ENCODE results near the gene NUMB. TPM values are rescaled to one million over a fixed set of nuclear protein-coding genes. Genes with fewer than 3 reads are reported as not detected.

The NUMB gene
- total and polyA plus RNA-seq, 2 donors (not counting 3 experiments of a cell fraction or from before 2014, with no cell fraction given): 128 to 164 TPM

DNA sequence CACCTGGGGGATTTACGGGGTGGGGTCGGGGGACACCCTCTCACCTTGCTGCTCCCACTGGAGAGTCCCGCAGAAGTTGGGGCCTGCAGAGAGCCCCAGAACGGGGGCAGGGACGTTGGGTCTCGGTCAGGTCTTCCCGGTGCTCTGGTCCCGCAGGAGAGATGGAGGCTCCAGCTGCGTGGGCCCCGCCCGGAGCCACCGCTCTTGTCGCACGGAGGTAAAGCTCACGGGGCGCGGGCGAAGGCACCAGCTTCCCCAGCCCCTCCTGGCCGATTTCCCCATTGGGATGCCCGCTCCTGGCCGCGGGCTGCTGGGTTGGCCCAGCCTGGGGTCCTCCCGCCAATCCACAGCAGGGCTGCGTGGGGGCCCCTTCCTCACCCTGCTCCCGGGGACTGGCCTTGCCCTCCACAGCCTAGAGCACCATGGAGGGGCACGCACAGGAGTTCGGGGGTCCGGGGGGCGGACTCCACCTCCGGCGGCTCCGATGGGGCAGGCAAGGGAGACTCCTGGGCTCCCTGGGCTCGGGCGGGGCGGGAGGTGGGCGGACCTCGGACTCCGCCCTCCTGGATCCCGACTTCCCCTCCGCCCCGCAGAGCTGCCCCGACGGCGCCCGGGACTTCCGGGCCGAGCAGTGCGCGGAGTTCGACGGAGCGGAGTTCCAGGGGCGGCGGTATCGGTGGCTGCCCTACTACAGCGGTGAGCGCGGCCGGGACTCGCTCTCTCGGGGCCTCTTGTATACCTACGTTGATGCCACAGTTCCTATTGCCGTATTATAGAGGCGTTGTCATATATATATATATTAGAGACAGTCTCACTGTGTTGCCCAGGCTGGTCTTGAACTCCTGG lies 212.6 kb downstream of the NUMB start:
- no peaks in the 10 kb centered on the region for H4K20me1 ChIP-seq (replicated peaks; ENCODE audit: control insufficient read depth, extremely low read depth, insufficient read depth, low read length)
- H3K4me3 ChIP-seq (replicated peaks in 1 of 3; ENCODE audit: insufficient read depth in 1 of 3, low read depth in 1 of 3, low read length in 3 of 3): peak overlapping the region; percentile 45 to 70 (median 53)
- no TSS peak for BruUV-seq (replicated peaks)
- H3K9ac ChIP-seq (replicated peaks; ENCODE audit: extremely low read depth, insufficient read depth, low read length): peak overlapping the region; percentile 69
- H3K4me2 ChIP-seq (ENCODE audit: insufficient read depth, low read length): peak overlapping the region; percentile 75
- TF ChIP-seq POLR2AphosphoS5 (IDR thresholded peaks at IDR 0.05; ENCODE audit: insufficient read depth, low read depth, low read length): peak; percentile 59
- TF ChIP-seq EZH2 (IDR thresholded peaks at IDR 0.05; ENCODE audit: borderline replicate concordance, low read depth, low read length, severe bottlenecking): no peak
- TF ChIP-seq FOS (IDR thresholded peaks at IDR 0.05; ENCODE audit: borderline replicate concordance, insufficient read depth, low read length): no peak
- peak; percentile 43 for TF ChIP-seq POLR2A (IDR thresholded peaks at IDR 0.05; ENCODE audit: low read depth, low read length)
- TF ChIP-seq GATA2 (IDR thresholded peaks at IDR 0.05; ENCODE audit: insufficient read depth, insufficient read length, low read depth, low read length): no peak
- TF ChIP-seq JUN (IDR thresholded peaks at IDR 0.05; ENCODE audit: borderline replicate concordance, insufficient read depth, insufficient read length, low read depth): no peak
- H3K79me2 ChIP-seq (ENCODE audit: control insufficient read depth, insufficient read depth, low read length): no peaks in the 10 kb centered on the region
- dilution Hi-C loops (cut with MboI; ENCODE audit: extremely low pct_ligation_motif_present, low sequenced_read_pairs) (no loop called here), intact Hi-C loops (cut with micrococcal nuclease) (no loop called here)
- peak; percentile 39 for DNase-seq (ENCODE audit: low read depth, low spot score)
- H2AFZ ChIP-seq (ENCODE audit: low read depth, low read length): peak overlapping the region; percentile 98
- POLR2A ChIA-PET: no interaction called here
- no peaks in the 10 kb centered on the region for H3K36me3 ChIP-seq (ENCODE audit: control insufficient read depth in 2 of 2, extremely low read depth in 1 of 2, insufficient read depth in 2 of 2, low read length in 2 of 2)
- no peak overlapping the region for H3K27ac ChIP-seq (ENCODE audit: insufficient read depth, low read depth, low read length)
- H3K9me1 ChIP-seq (replicated peaks; ENCODE audit: control insufficient read depth, extremely low read depth, insufficient read depth, low read length): no peaks in the 10 kb centered on the region
- H3K9me3 ChIP-seq (replicated peaks; ENCODE audit: control insufficient read depth, insufficient read depth, low read length): no peaks in the 10 kb centered on the region
- FAIRE-seq: peak; percentile 61
- no peaks in the 10 kb centered on the region for H3K27me3 ChIP-seq (ENCODE audit: control insufficient read depth in 2 of 2, insufficient read depth in 2 of 2, low read length in 2 of 2)
- peaks cover 11% of the 10 kb centered on the region for H3K4me1 ChIP-seq (ENCODE audit: control insufficient read depth, extremely low read depth, insufficient read depth, low read length)
- CTCF ChIA-PET: interaction anchor here (1.0 to 1.5 kb wide), 4 partner anchors 15 to 73 kb away, joined by 4 to 5 read pairs (median 4); no protein-coding TSS in a partner anchor

Measured in endothelial cell of umbilical vein (primary cell).